Measurements from ENCODE around the gene ABCB9. TPM values are rescaled to one million over a fixed set of nuclear protein-coding genes. Genes with fewer than 3 reads are reported as not detected.

Gene ABCB9
- total RNA-seq, 1 experiment from 2014 or later = 14.7 TPM

DNA sequence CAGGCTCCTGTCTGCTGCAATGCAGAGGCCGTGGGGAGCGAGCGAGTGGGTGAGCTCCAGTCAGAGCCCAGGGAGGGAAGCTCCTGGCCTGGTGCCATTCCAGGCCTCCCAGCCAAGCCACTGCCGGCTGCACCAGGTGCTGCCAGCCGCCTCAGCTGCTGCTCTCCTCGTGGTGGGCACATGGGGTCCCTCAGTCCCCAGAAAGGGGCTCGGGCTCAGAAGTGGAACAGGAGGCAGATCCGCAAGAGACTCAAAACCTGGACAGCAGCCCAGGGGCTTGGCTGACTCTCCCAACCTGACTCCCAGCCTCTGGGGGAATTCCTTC is 2.4 kb downstream of the ABCB9 start:
- H3K4me3 ChIP-seq (replicated peaks in 1 of 2; ENCODE audit: low read depth in 1 of 2, low read length in 2 of 2) = no peak overlapping the region
- DNase-seq (ENCODE audit: low read depth, low spot score) = no peak
- ChIA-PET CTCF (no interaction called here), RAD21 (ENCODE audit: low non-redundant PET in 1 of 2, low total read pairs in 2 of 2, uncharacterized antibody in 2 of 2, unreplicated experiment in 2 of 2) (no interaction called here), POLR2A (no interaction called here)
- H4K20me1 ChIP-seq (ENCODE audit: insufficient read depth) = no peaks in the 10 kb centered on the region
- intact Hi-C loops (cut with micrococcal nuclease) = no loop called here
- no peak overlapping the region for H3K9ac ChIP-seq (ENCODE audit: low read length)
- TF ChIP-seq POLR2AphosphoS5 (IDR thresholded peaks at IDR 0.05; ENCODE audit: low read depth, low read length) = no peak
- no peak overlapping the region; the same call in 1 of the 2 replicates for H3K27ac ChIP-seq (ENCODE audit: low read depth, low read length)
- peak overlapping the region; percentile 86 for H3K4me2 ChIP-seq (ENCODE audit: low read length)
- H3K79me2 ChIP-seq (ENCODE audit: insufficient read depth, low read length) = peaks cover 3% of the 10 kb centered on the region; the same call in 1 of the 2 replicates
- no peaks in the 10 kb centered on the region for H3K27me3 ChIP-seq (ENCODE audit: insufficient read depth, low read length)
- BruUV-seq (replicated peaks) = no TSS peak
- no peaks in the 10 kb centered on the region for H3K9me2 ChIP-seq (ENCODE audit: insufficient read depth)
- no peak overlapping the region for H2AFZ ChIP-seq (ENCODE audit: low read depth, low read length, poor library complexity, severe bottlenecking)
- H3K36me3 ChIP-seq (ENCODE audit: control insufficient read depth in 1 of 2, insufficient read depth in 2 of 2, low read length in 2 of 2) = no peaks in the 10 kb centered on the region
- no peaks in the 10 kb centered on the region for H3K9me3 ChIP-seq (ENCODE audit: control insufficient read depth in 1 of 2, insufficient read depth in 1 of 2, low read depth in 1 of 2, low read length in 2 of 2)
- no peak for ATAC-seq
- peaks cover 28 to 43% of the 10 kb centered on the region in 2 experiments for H3K4me1 ChIP-seq (ENCODE audit: control insufficient read depth in 1 of 2, insufficient read depth in 2 of 2, low read length in 2 of 2)

DNA sequence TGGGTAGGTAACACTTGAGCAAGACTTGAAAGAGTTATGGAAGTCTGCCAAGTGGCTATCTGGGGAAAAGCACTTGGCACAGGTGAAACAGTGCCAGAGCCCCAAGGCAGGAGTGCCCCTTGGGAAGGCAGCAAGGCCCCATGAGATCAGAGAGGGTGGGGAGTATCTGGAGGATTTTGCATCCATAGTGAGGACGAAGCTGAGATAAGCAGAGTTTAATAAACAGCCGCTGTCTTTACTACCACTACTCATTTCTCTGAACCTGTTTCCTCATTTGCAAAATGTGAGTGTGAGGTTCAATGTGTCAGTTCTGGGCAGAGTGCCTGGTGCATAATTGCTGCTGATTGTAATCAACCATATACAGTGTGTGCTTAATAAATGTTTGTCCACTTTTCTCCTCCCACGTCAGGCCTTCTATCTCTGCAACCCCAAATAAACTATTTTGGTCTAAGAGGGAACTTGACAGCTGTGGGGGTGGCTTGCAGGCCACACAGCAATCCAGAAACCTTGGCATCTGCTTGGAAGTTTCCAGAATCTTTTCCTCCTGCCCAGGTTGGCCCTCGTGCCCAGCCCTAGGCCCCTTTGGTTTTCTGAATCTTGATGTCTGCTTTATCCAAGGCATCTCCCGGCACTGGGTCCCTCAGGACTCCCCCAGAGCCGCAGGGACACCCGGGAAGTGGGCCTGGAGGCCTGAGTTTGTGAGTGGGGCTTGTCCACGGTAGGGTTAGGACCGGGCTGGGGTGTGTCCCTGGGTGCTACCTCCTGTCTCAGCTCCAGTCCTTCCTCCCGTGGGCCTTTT is 4.5 kb downstream of the ABCB9 start:
- no peaks in the 10 kb centered on the region for H3K9me2 ChIP-seq (ENCODE audit: insufficient read depth)
- intact Hi-C loops (cut with micrococcal nuclease) = no loop called here
- no peak overlapping the region for H3K9ac ChIP-seq (ENCODE audit: low read length)
- H3K4me2 ChIP-seq (ENCODE audit: low read length) = 0 out of 2 replicates have a peak overlapping the region, but pooled peaks have one; percentile 23
- H4K20me1 ChIP-seq (ENCODE audit: insufficient read depth) = no peaks in the 10 kb centered on the region
- no peak overlapping the region for H3K27ac ChIP-seq (ENCODE audit: low read depth, low read length)
- CTCF ChIA-PET = interaction anchor here (1.3 kb wide), 1 partner anchor 9 kb away, joined by 3 read pairs; no protein-coding TSS in a partner anchor
- no peaks in the 10 kb centered on the region for H3K9me3 ChIP-seq (ENCODE audit: control insufficient read depth in 1 of 2, insufficient read depth in 1 of 2, low read depth in 1 of 2, low read length in 2 of 2)
- peaks cover 3% of the 10 kb centered on the region; the same call in 1 of the 2 replicates for H3K79me2 ChIP-seq (ENCODE audit: insufficient read depth, low read length)
- POLR2A ChIA-PET = no interaction called here
- ATAC-seq (no peak), DNase-seq (ENCODE audit: low read depth, low spot score) (no peak)
- BruUV-seq (replicated peaks) = no TSS peak
- peaks cover 26 to 38% of the 10 kb centered on the region in 2 experiments for H3K4me1 ChIP-seq (ENCODE audit: control insufficient read depth in 1 of 2, insufficient read depth in 2 of 2, low read length in 2 of 2)
- RAD21 ChIA-PET (ENCODE audit: low non-redundant PET in 1 of 2, low total read pairs in 2 of 2, uncharacterized antibody in 2 of 2, unreplicated experiment in 2 of 2) = no interaction called here
- H3K36me3 ChIP-seq (ENCODE audit: control insufficient read depth in 1 of 2, insufficient read depth in 2 of 2, low read length in 2 of 2) = no peaks in the 10 kb centered on the region
- TF ChIP-seq JUND (IDR thresholded peaks at IDR 0.05) (no peak), SIN3A (IDR thresholded peaks at IDR 0.05; ENCODE audit: low read depth) (no peak)
- no peak overlapping the region for H3K4me3 ChIP-seq (replicated peaks in 1 of 2; ENCODE audit: low read depth in 1 of 2, low read length in 2 of 2)
- no peak overlapping the region for H2AFZ ChIP-seq (ENCODE audit: low read depth, low read length, poor library complexity, severe bottlenecking)
- no peaks in the 10 kb centered on the region for H3K27me3 ChIP-seq (ENCODE audit: insufficient read depth, low read length)

Measured in HCT116 (cell line).